HepG2 (cell line): Measurements from ENCODE around the gene SLC43A3. TPM values are rescaled to one million over a fixed set of nuclear protein-coding genes. Genes with fewer than 3 reads are reported as not detected.

ENCODE experiments used
- ATF7 ChIP-seq, 2 experiments: fragments of 450-650 bp in 1 of 2; sonication (generic) in 1 of 2; formaldehyde crosslinking in 1 of 2; IDR thresholded peaks; 2 replicates each; pipeline versions ENCODE4 v1.4.0 to v1.6.1; 2016 to 2020; ENCODE audit warnings: antibody characterized with exemption in 1 of 2, mild to moderate bottlenecking in 1 of 2, missing genetic modification reagents in 1 of 2
- ATF7-NPFF ChIP-seq: sonication (generic); formaldehyde crosslinking; IDR thresholded peaks from 2 replicates; pipeline ENCODE4 v1.8.1; 2023; ENCODE audit warnings: mild to moderate bottlenecking, low read depth, missing genetic modification reagents, moderate library complexity
- ELF3 ChIP-seq: IDR thresholded peaks from 2 replicates; pipeline ENCODE4 v1.6.1; 2016; ENCODE audit warnings: missing genetic modification reagents, missing compliant biosample characterization
- ERF ChIP-seq: IDR thresholded peaks from 2 replicates; pipeline ENCODE4 v1.6.1; 2018; ENCODE audit warnings: missing biosample characterization, missing genetic modification reagents
- GLI4 ChIP-seq: sonication (generic); formaldehyde crosslinking; IDR thresholded peaks from 2 replicates; pipeline ENCODE4 v1.5.1; 2020; ENCODE audit warnings: missing genetic modification reagents, mild to moderate bottlenecking, moderate library complexity, borderline replicate concordance
- NFE2L2 ChIP-seq: fragments of 150-350 bp; IDR thresholded peaks from 2 replicates; pipeline ENCODE4 v1.6.1; 2014; ENCODE audit warnings: low read length
- PHF21A ChIP-seq: sonication (generic); formaldehyde crosslinking; IDR thresholded peaks from 2 replicates; pipeline ENCODE4 v1.5.0; 2020; ENCODE audit warnings: mild to moderate bottlenecking, missing genetic modification reagents
- REST ChIP-seq, 2 experiments: IDR thresholded peaks; 2 replicates each; pipeline ENCODE4 v1.6.1; 2011 to 2012; ENCODE audit warnings: low read length in 2 of 2, borderline replicate concordance in 1 of 2, low read depth in 1 of 2, mild to moderate bottlenecking in 1 of 2, moderate library complexity in 1 of 2
- SAP130 ChIP-seq: IDR thresholded peaks from 2 replicates; pipeline ENCODE4 v1.6.1; 2016; ENCODE audit warnings: low read depth
- SKI ChIP-seq: fragments of 450-650 bp; IDR thresholded peaks from one replicate; pipeline ENCODE4 v1.6.1; 2018; ENCODE audit warnings: mild to moderate bottlenecking; ENCODE audit not compliant: partially characterized antibody
- TFAP4 ChIP-seq: sonication (generic); IDR thresholded peaks from 2 replicates; pipeline ENCODE4 v1.6.1; 2016; ENCODE audit warnings: low read depth, borderline replicate concordance
- THAP11 ChIP-seq: IDR thresholded peaks from 2 replicates; pipeline ENCODE4 v1.6.1; 2016; ENCODE audit warnings: missing biosample characterization, missing genetic modification reagents
- ZBTB38 ChIP-seq: sonication (generic); formaldehyde crosslinking; IDR thresholded peaks from 2 replicates; pipeline ENCODE4 v1.5.1; 2020; ENCODE audit warnings: mild to moderate bottlenecking, missing genetic modification reagents
- ZNF414 ChIP-seq: sonication (generic); formaldehyde crosslinking; IDR thresholded peaks from 2 replicates; pipeline ENCODE4 v1.5.0; 2020; ENCODE audit warnings: missing genetic modification reagents
- ZNF512 ChIP-seq: sonication (generic); formaldehyde crosslinking; IDR thresholded peaks from 2 replicates; pipeline ENCODE4 v1.4.0; 2020; ENCODE audit warnings: mild to moderate bottlenecking, missing genetic modification reagents
- ZSCAN20 ChIP-seq: sonication (generic); formaldehyde crosslinking; IDR thresholded peaks from 2 replicates; pipeline ENCODE4 v1.4.0; 2020; ENCODE audit warnings: missing genetic modification reagents, mild to moderate bottlenecking, borderline replicate concordance
- polyA plus RNA-seq, 8 experiments: library from polyadenylated mRNA; depleted of rRNA in 3 of 8; stranded (reverse) in 7 of 8; unstranded in 1 of 8; fragments of >200 nt; fragmentation: Illumina TruSeq in 4 of 8; extraction: Trizol in 4 of 8; gene quantifications; 2 replicates each; pipeline versions ENCODE4 v1.2.1 to v1.2.3, GENCODE V29; 2011 to 2016; ENCODE audit warnings: low read depth in 4 of 8, missing spikeins in 1 of 8, mixed read lengths in 1 of 8; ENCODE audit not compliant: insufficient read depth in 1 of 8
- total RNA-seq, 5 experiments: library from RNA; depleted of rRNA; stranded (reverse); fragments of >200 nt; fragmentation: Illumina TruSeq; extraction: Trizol; gene quantifications; 2 replicates each; pipeline ENCODE4 v1.2.3, GENCODE V29; 2016; ENCODE audit warnings: low read depth in 1 of 5
- TF ChIP-seq, protein P1 (sequence below): sonication (generic); formaldehyde crosslinking; IDR thresholded peaks from 2 replicates; pipeline ENCODE4 v1.4.0; 2020; ENCODE audit warnings: missing genetic modification reagents

The SLC43A3 gene
- total and polyA plus RNA-seq, 2 of the 13 experiments (the other 11 are each of a cell fraction or from before 2014, with no cell fraction given), result 2.6 TPM; not detected in 1

DNA sequence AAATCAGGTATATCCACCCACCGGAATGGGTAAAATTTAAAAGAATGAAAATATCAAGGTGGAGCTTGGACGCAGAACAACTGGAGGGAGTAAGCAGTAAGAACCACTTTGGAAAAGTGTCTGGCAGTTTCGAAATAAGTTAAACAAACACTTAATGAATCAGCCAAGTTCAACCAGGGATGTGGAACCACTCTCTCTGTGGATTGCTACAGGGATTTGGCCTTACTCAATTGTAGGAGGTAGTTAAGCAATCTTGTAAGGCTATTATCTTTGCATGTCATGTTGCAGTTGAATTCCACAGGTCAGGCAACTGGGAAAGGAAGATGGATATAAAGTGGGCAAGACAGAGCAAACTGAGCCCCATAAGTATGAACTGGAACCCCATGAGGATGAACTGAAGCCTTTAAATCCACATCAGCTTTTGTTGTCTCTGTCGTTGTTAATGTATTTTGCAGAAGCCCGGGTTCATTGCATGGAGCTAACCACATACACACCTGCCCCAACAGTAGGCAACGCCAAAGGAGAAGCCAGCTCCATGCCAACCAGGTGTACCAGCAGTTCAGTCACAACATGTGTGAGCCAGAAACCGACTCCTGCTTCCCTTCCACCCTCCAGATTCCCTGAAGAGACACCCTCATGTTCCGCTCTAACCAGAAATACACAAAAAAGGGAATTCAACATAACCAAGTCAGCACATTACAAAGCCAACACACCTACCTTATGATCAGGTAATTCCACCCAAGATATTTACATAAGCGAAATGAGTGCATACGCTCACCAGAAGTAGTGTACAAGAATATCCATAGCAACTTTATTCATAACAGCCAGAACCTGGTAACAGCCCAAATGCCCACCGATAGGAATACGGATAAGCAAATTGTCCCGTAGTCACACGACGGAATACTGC is 8.0 kb upstream of the SLC43A3 start (continued):
- TF ChIP-seq ATF7 (IDR thresholded peaks at IDR 0.05), result no peak
- no peak; the same call in 1 of the 2 replicates for TF ChIP-seq ATF7 (CRISPR knock-in tag; IDR thresholded peaks at IDR 0.05)
- TF ChIP-seq GLI4 (CRISPR knock-in tag), result no peak
- no peak for TF ChIP-seq ATF7-NPFF
- peak; percentile 71; the same call in 1 of the 2 replicates for TF ChIP-seq PHF21A
- TF ChIP-seq NFE2L2, result no peak
- 0 out of 4 replicates have a peak, but pooled peaks of 1 of the 2 experiments have one; percentile 39 for TF ChIP-seq REST (IDR thresholded peaks at IDR 0.05; ENCODE audit: borderline replicate concordance in 1 of 2, low read depth in 1 of 2, low read length in 2 of 2)
- no peak for TF ChIP-seq TFAP4
- peak; percentile 83 for TF ChIP-seq SAP130 (CRISPR knock-in tag)
- TF ChIP-seq, protein P1, sequence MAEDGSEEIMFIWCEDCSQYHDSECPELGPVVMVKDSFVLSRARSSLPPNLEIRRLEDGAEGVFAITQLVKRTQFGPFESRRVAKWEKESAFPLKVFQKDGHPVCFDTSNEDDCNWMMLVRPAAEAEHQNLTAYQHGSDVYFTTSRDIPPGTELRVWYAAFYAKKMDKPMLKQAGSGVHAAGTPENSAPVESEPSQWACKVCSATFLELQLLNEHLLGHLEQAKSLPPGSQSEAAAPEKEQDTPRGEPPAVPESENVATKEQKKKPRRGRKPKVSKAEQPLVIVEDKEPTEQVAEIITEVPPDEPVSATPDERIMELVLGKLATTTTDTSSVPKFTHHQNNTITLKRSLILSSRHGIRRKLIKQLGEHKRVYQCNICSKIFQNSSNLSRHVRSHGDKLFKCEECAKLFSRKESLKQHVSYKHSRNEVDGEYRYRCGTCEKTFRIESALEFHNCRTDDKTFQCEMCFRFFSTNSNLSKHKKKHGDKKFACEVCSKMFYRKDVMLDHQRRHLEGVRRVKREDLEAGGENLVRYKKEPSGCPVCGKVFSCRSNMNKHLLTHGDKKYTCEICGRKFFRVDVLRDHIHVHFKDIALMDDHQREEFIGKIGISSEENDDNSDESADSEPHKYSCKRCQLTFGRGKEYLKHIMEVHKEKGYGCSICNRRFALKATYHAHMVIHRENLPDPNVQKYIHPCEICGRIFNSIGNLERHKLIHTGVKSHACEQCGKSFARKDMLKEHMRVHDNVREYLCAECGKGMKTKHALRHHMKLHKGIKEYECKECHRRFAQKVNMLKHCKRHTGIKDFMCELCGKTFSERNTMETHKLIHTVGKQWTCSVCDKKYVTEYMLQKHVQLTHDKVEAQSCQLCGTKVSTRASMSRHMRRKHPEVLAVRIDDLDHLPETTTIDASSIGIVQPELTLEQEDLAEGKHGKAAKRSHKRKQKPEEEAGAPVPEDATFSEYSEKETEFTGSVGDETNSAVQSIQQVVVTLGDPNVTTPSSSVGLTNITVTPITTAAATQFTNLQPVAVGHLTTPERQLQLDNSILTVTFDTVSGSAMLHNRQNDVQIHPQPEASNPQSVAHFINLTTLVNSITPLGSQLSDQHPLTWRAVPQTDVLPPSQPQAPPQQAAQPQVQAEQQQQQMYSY (CRISPR knock-in tag), result no peak
- no peak for TF ChIP-seq ZBTB38 (CRISPR knock-in tag)
- peak; percentile 70 for TF ChIP-seq ELF3
- peak; percentile 78 for TF ChIP-seq THAP11 (CRISPR knock-in tag)
- TF ChIP-seq ZNF414 (CRISPR knock-in tag), result peak; percentile 74; the same call in 1 of the 2 replicates
- no peak for TF ChIP-seq ZSCAN20 (CRISPR knock-in tag)
- no peak for TF ChIP-seq ZNF512
- peak; percentile 88 for TF ChIP-seq SKI
- peak; percentile 66 for TF ChIP-seq ERF
